HG02938 (cell line): ENCODE results near the gene TFR2.

Source experiments
- ATAC-seq: cut with Tn5 transposase; IDR thresholded peaks from one replicate; pipeline ENCODE4 v1.9.1; 2021; ENCODE audit warnings: mild to moderate bottlenecking, moderate library complexity; ENCODE audit not compliant: unreplicated experiment

Gene TFR2

DNA sequence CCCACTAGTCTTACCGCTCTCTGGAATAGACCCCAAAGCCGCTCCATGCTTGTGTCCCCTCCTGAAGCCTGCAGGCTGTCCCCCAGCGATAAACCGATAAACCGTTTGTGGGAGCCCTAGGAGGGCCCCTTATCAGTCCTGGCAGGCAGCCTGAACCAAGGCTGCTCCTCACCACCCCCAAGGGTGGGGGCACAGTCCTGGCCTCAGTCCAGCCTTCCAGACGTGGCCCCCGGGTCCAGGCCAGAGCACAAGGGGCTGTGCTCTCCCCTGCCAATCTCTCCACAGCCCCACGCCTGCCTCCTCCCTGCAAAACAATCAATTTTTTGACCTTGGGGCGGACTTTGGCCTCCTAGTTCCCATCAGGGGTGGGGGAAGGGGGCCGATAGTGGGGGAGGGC is at the start of gene TFR2:
TFR2 (minus strand) TSS at position 90 of the 397 bp plus-strand sequence; CDS start at position 47, 43 bp downstream.
- ATAC-seq = no peak

DNA sequence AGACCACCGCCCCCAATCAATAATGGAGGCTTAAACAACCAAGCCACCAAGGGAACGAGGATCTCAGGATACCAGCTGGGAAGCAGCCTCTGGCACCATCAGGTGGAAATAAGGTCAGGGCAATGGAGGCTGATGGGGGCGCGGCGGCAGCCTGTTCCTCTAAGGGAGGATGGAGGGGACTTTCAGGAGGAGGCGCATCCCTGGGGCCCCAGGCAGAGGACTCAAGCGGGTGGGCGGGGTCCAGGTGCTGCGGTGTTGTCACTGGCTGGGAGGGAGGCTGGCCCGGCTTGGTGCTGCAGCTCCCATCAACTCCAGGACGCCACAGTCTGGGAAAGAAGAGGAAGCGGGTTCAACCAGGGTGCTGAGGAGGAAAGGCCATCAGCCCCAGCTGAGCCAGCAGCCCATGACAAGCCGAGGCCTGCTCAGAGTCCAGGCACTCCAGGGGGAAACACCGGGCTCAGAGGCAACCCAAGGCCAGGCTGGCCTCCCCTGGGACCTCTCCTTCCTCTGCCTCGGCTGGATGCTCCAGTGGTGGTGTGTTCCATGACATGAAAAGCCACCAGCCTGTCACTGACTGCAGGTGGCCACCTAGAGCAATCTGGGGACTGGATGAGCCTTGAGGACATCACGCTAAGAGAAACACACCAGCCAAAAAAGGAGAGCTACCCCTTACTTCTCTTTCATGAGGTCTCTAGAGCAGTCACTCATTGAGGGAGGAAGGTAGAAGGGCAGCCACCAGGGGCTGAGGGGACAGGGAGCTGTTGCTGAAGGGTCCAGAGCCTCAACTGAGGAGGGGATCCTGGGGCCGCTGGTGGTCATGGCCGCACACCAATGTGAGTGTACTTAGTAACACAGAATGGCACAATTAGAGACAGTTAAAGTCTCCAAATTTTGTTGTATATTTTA is 48.1 kb upstream of the TFR2 start:
- no peak for ATAC-seq

DNA sequence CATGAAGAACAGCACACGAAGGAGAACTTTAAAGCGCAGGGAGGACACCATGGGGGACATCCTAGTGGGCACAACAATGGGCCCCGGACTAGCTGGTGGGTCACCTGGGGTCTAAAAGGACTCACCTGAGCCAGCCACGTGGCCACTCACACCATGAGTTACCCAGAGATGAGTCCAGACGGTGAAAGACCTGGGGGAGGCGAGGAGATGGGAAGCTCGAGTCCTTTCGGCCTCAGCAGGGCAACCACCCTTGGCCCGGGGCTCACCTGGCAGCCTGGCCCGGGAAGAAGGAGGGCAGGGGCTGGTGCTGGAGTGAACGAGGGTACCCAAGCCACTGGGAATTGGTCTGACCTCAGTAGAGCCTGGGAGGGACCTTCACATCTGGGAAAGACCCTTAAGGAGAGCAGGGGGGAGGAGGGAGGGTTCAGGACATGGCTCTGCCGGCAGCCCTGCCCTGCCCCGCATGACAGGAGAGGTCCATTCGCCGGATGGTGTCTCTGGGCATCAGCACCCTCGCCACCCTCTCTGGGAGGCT is 47.0 kb upstream of the TFR2 start:
- ATAC-seq = no peak

GRCh38 chr7:100687751-100688300 is 46.5 kb upstream of the TFR2 start:
- no peak for ATAC-seq

- no peak for ATAC-seq
Measured at GRCh38 chr7:100687261-100687660, 45.9 kb upstream of the TFR2 start.

DNA sequence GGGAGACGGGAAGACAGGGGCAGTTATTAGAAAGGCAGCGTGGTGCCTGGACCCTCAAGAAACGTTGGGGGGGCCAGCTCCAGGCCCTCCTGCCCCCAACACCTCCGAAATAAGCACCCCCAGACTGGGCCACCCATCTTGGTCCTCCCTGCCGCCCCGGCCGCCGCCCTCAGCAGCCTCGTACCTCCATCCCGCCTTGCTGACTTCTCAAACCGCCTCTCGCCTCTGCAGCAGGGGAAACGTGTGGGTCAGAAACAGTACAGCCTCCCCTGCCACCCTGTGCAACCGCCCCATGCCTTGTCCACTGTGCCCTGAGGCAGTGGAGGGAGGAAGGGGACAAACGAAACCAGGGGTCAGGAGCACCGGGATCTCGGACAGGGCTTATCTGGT is 45.5 kb upstream of the TFR2 start:
- ATAC-seq = no peak

DNA sequence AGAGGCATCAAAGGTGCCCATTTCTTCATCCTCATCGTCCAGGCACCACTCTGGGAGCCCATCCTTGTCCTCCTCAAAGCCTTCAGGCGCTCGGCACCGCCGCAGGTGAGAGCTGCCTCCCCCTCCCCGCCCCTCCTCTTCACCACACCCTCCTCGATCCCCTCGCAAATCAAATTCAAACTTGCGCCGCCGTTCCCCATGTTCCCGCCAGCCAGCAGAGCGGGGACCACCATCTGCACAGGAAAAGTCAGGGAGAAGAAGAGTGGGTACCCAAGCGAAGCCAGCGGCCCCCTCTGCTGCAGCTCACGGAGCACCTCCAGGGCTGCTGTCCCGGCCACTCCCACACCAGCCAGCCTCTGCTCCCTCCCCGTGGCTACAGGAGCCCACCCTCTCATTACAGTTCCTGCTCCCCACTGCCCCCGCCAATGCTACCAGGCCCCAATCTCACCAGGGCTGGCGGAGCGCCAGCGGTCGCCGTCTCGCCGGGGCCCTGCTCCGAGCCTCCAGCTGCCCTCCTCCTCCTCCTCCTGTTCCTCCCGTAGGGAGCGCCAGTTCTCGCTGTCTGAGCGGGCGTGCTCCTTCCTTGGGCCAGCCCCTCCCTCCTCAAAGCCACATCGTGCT is 45.0 kb upstream of the TFR2 start:
- no peak for ATAC-seq

DNA sequence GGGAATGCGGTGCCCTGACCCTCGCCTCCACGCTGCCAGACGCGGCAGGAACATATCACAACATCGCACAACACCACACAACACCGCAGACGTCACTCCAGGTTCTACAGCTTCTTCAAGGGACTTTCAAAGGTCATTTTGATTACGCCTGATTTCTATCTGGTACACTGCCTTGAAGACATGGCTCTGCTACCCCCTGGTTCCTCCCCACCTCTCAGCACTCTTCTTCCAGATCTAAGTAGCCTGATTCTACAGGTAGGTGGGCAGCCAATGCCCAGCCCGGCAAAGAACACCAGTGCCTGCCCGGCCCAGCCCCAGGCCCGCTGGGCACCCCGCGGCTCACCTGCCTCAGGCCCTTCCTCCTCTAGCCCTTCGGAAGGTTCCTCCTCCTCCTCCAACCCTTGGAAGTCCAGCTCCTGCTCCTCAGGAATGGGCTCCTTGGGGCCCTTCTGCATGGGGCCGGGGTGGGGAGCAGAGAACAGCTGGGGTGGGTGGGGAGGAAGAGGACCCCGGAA is 44.3 kb upstream of the TFR2 start:
- no peak for ATAC-seq

DNA sequence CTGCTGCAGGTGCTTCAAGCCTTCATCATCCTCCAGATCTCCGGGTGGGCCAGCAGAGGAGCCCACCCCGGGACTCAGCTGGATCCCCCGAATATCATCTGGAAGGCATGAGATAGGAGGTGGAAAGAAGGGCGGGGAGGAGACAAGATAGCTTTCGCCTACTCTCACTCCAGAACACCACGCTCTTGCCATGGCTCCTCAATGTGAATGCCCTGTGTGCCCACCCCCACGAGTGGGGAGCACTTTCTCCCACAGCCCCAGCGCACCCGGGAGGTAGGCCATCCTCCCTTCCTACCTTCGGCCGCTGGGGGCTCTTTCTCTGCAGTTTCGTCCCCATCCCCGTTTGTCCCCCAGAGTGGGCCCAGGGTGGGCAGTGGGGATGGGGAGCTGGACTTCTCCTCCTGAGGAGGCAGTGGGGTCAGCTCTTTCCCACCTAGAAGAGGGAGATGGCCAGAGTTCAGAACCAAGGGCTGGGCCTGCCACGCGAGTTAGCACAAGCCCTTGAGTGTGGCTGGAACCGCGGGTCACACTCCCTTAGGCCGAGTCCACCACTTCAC is 43.8 kb upstream of the TFR2 start:
- ATAC-seq = no peak

DNA sequence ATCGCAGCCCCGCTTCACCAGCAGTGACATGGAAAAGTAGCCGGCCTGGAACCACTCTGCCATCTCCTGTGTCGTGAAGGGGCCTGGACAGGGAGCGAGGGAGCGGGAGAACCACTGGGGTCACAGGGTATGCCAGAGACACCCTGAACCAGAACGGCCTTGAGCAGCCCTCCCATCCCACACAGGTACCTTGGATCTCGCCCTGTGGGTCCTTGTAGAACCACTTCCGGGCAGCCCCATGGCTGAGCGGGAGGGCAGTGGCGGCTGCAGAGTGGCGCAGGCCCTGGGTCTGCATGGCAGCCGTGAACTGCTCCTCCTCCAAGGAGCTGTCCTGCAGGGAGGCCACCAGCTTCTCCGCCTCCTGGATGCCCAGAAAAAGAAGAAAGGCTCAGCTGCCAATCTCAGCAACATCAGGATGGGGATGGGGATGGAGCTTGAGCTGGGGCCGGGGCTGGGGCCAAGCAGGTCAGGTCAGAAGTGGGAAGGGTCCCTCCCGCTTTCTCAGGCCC is 43.2 kb upstream of the TFR2 start:
- ATAC-seq = no peak

DNA sequence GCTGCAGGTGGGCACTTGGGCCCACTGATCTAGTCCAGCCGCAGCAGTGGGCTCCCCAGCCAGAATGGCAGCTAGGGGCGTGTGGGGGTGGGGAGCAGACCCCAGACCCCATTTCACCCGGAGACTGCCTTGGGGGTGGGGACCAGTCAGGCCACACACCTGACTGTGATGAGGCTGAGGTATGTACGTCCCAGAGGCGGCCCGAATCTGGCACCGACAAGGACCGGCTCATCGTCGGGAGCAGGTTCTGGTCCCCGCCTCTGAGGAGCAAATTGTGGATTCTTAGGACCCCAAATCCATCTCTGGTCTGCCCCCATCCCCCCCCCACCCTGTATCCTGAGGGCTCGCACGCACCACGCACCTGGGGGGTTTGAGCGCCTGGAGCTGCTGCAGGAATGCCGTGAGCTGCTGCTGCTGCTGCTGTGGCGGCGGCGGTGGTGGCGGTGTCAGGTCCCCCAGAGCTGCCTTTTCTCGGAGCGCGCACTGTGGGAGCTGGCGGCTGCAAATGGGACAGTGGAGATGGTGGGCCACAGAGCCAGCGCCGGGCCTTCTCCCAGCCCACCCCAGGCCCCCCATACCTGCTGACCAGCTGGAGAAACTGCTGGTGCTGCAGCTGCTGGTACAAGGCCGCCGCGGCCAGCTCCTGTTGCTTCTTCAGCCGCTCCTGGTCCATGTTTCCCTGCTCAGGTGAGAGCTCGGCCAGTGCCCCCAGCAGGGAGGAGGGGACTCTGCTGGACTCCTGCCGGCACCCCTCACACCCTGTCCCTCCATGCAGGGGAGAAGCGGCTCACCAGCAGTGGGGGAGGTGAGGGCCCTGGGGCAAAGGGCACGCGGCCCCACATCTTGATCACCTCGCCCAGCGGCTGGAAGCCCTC is 42.5 kb upstream of the TFR2 start:
- no peak for ATAC-seq

DNA sequence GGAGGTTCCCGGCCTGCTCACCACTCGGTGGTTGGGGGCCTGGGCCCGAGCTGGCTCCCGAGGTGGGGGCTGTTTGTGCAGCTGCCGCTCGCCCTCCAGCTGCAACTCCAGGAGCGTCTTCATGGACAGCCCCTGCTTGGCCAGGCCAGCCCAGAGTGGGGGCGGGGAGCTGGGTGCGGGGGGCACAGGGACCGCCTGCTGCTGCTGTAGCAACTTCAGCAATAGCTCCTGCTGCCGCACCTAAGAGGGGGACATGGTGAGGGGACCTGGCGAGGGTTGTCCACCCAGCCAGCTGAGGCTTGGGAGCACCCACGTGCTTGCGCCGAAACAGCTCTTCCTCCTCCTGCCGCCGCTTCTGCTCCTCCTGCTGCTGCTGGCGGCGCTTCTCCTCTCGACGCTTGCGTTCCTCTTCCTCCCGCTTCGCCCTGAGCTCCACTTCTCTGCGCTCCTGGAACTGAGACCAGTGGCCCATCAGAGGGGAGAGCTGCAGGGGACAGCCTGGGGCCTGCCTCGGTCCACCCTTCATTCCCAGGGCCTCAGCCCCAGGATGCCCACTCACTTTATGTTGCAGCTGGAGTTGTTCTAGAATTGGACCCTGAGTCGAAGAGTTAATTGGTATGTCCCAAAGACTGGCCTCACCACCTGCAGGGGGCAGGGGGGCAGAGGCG is 41.8 kb upstream of the TFR2 start:
- ATAC-seq = no peak

- ATAC-seq = no peak
Measured at GRCh38 chr7:100682228-100682741, 40.9 kb upstream of the TFR2 start.

GRCh38 chr7:100681491-100682227 is 40.3 kb upstream of the TFR2 start:
- ATAC-seq = no peak

- ATAC-seq = no peak
Measured at GRCh38 chr7:100680576-100681271, 39.4 kb upstream of the TFR2 start.

DNA sequence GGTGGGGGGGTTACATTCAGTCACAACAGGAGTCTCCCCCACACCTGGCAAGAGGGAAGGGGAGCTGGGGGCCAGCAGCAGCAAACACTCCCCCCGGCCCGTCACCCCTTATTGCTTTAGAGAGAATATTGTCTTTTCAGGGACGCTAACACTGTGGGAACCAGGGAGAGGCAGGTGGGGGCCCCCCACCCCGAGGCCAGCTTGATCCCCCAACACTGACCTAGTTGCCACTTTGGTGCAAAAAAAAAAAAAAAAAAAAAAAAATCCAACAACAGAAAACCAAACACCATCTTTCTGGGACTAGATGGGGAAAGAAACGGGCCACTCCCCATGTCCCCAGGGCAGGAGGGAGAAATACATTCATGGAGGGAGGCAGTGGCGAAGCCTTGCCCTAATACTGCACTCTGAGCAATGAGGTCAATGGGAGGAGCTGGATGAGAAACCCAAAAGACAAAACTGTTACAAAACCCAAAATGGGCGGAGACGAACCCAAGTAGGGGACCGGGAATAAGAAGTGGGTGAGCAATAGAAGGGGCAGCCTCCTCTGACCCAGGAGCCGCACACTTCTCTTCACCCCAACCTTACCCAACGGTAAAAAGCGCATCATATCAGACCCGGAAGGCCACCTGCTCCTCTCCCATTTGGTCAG is 38.7 kb upstream of the TFR2 start:
- no peak for ATAC-seq

- no peak for ATAC-seq
Measured at GRCh38 chr7:100679129-100679926, 38.0 kb upstream of the TFR2 start.
